Measurements from ENCODE around the gene ZSCAN30.

ZSCAN30 gene

DNA sequence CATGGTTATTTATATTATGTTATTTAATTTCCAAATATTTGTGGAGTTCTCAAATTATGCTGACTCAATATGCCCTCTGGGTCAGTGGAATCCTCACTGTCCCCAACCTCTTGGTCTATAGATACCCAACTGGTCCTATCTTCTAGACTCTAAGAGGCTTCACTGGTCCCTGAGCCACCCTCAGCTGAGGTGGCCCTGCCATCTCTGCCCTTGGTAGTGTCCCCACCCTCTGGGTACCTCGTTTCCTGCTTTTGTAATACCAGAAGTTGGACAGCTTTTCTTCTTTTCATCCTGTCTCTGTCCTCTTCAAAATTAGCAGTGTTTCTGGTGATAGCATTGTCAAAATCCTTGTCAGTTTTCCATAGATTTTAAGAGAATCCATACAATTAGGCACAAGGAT, 11.9 kb downstream of the ZSCAN30 start:
- no peak for DNase-seq

DNA sequence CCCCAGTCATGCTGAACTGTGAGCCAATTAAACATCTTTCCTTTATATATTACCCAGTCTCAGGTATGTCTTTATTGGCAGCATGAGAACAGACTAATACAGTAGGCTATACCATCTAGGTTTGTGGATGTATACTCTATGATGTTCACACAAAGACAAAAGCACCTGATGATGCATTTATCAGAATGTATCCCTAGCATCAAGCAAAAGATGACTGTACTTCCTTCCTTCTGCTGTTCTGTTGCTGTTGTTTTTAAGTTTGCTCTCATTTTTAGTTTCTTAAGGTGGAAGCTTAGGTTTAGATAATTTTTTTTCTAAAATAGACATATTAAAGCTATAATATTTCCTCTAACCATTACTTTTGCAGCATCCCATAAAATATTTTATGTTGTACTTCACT, 12.4 kb downstream of the ZSCAN30 start:
- DNase-seq, result no peak

DNA sequence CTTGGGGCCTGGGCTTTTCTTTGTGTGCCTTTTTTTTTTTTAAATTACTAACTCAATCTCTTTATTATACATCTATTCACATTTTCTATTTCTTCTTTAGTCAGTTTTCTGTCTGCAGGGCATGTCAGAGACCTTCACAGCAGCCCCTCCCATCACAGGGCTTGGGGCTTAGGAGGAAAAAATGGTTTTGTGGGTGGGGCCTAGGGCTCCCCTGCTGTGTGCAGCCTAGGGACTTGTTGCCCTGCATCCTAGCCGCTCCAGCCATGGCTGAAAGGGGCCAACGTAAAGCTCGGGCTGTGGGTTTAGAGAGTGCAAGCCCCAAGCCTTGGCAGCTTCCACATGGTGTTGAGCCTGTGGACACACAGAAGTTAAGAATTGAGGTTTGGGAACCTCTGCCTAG, 13.8 kb downstream of the ZSCAN30 start:
- no peak for DNase-seq

DNA sequence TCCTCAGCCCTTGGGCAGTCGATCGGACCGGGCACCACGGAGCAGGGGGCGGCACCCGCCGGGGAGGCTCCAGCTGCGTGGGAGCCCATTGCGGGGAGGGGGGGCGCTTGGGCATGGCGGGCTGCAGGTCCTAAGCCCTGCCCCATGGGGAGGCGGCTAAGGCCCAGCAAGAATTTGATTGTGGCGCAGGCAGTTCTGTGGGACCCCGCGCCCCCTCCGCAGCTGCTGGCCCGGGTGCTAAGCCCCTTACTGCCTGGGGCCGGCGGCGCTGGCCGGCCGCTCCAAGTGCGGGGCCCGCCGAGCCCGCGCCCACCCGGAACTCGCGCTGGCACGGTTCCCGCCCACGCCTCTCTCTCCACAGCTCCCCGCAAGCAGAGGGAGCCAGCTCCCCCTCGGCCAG, 18.4 kb downstream of the ZSCAN30 start:
- DNase-seq, result no peak

DNA sequence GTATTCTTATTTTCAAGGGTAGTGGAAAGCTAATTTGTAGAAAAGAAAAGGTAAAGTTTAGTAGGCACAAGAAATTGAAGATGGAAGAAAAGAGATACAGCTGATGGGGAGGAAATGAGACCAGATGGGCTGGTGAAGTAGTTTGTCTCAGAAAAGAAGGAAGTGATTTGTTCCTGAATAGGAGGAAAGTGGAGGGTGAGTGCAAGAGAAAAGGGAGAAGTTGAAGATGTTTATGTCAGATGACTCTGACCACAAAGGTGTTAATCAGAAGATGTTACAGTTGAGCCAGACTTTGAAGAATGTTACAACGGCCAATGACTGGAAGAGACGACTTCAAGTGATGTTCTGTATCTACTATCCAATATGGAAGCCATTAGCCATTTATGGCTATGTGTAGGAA, 21.2 kb downstream of the ZSCAN30 start:
- DNase-seq, result peak in 1 of 2 donors; percentile 76

- DNase-seq, result no peak
Measured at GRCh38 chr18:35267809-35268208, 22.2 kb downstream of the ZSCAN30 start.

DNA sequence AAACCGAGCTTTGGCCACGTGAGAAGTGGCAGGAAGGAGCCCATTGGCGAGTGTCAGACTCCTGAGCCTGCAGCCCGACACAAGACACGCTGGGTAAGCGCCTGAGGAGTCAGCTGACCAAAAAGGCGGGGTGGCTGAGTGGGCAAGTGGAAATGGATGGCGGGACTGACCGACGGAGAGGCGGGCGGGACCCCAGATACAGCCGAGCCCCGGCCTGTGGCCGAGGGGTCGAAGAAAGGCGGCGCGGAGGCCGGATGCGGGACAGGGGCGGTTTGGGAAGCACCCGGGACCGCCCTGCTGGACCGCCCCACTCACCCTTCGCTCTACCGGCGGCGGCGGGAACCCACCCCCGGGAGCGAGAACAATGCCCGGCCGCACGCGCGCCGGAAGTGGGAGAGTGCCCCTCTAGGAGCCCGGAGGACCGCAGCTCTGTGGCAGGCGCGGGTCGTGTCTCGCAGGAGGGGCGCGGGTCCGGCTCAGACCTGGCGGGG, 22.8 kb downstream of the ZSCAN30 start:
- peak; percentile 26 to 39 for DNase-seq

DNA sequence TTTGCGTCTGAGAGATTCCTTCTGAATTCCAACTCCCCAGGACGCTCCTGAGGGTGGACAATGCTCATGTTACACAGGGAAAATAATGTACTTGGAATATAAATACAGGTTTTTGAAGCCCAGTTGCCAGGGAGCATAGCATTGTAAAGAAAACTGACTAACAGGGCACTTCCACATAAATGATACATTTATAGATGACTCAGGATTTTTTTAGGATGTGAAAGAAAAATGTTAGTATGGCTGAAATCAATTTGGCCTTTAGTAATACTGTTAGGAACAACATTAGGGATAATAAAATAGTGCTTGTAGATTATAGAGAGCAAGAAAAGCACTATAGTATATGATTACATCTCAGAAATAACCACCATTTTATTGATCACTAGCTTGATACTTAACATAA, 25.6 kb downstream of the ZSCAN30 start:
- DNase-seq, result no peak

DNA sequence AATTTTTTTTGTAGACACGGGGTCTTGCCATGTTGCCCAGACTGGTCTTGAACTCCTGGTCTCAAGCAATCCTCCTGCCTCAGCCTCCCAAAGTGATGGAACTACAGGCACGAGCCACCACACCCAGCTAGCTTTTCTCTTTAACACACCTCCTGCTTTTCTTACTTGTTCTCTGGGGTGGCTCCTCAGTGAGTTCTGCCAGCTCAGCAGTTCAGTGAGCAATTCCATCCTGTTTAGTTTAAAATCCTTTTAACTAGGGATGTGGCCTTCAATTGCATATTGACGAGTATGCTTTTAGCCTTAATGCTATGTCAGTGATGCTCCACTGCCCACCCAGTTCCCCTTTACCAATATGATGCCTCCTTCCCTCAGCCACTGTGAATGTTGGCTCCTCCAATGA, 33.1 kb downstream of the ZSCAN30 start:
- DNase-seq, result no peak

DNA sequence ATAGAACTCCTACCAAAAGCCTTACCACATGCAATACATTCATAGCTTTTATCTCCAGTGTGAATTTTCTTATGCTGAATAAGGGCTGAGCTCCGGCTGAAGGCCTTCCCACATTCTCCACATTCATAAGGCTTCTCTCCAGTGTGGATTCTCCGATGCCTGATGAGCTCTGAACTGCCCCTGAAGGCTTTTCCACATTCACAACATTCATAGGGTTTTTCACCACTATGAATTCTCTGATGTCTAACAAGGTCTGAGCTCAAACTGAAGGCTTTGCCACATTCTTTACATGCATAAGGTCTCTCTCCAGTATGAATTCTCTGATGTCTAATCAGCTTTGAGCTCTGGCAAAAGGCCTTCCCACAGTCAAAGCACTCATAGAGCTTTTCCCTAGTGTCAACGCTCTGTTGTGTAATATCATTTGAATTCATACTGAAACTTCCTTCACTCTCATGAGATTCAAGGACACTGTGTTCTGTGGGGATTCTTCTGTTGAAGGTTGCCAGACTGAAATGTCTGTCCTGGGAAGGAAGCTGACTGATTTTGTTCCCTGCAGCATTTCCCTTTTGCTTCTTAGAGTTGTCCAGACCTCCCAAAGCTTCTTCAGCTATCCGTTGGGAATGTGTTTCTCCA, 36.3 kb downstream of the ZSCAN30 start:
- no peak for DNase-seq

DNA sequence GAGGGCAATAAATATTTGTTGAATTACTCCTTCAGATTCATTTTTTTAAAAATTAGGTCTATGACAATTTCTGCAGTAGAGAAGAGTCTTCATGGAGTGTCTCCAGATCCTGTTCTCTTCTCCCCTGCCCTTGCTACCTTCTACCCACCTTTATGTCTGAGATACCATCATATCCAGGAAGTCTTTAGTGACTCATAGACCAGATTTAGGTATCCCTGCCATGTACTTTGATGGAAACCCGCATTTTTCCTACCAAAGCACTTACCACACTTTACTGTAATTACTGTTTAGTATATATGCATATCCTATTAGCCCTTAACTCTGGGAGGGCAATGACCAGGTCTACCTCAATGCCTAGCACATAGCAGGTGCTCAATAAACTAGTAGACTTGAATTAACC, 37.6 kb downstream of the ZSCAN30 start:
- DNase-seq, result no peak

DNA sequence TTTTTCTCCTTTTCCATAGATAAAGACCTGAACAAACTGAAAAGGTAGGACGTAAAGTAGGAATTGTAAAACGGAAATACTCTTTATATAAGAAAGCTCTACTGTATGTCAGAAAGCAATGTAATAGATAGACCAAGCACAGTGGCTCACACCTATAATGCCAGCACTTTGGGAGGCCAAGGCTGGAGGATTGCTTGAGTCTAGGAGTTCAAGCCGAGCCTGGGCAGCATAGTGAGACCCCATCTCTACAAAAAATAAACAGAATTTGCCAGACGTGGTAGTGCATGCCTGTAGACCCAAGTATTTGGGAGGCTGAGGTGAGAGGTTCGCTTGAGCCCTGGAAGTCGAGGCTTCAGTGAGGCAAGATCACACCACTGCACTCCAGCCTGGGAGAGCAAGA, 41.6 kb downstream of the ZSCAN30 start:
- no peak for DNase-seq

- DNase-seq, result no peak
Measured at GRCh38 chr18:35247412-35248249, 42.4 kb downstream of the ZSCAN30 start.

DNA sequence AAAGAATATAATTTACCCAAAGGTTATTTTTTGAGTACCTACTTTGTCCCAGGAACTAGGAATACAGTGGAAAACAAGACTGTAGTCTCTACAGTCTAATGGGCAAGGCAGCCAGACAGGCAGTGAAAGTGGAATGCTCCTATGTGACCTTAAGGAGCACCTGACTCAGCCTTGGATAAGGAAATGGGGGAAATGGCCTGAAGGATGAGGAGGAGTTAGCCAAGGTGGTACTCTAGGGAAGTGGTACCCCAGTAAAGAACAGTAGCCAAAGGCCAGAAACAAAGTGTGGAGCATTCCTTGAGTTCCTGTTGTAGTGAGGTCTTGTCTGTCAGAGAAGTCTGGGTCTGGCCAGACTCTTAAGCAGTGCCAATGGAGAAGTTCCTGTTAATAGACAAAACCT, 43.2 kb downstream of the ZSCAN30 start:
- DNase-seq, result no peak

- DNase-seq, result no peak
Measured at GRCh38 chr18:35245719-35246317, 44.2 kb downstream of the ZSCAN30 start.

- DNase-seq, result no peak
Measured at GRCh38 chr18:35244671-35245070, 45.4 kb downstream of the ZSCAN30 start.

- no peak for DNase-seq
Measured at GRCh38 chr18:35242426-35242825, 47.6 kb downstream of the ZSCAN30 start.

DNA sequence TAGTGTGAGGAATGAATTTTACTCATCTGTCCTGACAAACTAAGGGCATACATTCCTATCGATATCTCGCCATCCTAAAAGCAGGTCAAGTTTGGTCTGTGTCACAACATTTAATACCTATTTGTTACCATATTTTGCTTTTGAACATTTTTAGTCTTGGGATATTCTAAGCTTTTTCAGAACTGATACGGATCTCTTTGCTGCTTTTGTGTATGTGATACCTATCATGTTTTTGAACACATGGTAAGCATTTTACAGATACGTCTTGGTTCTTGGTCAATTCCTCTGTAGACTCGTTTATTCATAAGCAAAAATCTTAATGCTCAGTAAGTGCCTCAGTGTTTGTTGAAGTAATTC, 48.6 kb downstream of the ZSCAN30 start:
- no peak for DNase-seq

DNA sequence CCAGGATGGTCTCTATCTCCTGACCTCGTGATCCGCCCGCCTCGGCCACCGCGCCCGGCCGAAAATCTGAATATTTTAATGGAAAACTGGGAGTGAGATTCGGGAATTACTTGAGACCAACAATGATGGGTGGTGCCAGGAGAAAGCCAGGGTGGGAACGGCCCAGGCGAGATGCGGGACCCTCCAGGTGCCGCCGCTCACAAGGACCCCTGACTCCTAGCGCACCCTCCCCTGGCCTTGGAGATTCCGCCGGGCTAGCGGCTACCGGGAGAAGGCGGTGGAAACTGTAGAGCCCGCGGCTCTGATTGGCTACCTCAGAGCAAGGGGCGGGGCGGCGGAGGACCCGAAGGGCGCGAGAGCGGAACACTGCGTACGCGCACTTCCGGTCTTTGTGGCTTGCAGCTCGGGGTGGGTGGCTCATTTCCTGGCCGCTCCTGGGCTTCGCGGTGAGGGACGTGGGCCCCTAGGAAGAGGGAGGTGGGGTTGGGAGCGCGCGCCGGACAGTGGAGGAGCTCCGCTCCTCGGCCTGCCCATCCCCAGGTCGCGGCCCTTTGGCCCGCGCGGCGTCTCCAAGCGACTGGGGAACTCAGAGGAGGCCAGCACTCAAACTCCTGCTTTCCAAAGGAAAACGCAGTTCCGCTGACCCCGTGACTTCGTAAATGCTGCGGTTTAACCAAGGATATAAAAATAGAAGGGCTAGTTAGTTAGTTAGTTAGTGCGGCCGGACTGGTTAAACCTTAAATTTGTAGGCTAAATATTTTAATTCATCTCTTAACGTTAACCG, 49.2 kb downstream of the ZSCAN30 start, which contains the start of gene ZNF397:
ZNF397 (plus strand) TSS at position 371 of the 784 bp plus-strand sequence. CDS start 1,437 bp downstream, outside the sequence.
- peak; percentile 84 to 93 for DNase-seq

GRCh38 chr18:35239314-35239713, 50.7 kb downstream of the ZSCAN30 start:
- no peak for DNase-seq

GRCh38 chr18:35236571-35237363, 53.3 kb downstream of the ZSCAN30 start:
- no peak for DNase-seq

- peak; percentile 19 to 66 for DNase-seq
Measured at GRCh38 chr18:35231052-35231451, 59.0 kb downstream of the ZSCAN30 start.

Data from bone marrow (tissue), 2 donors.